NCI-H2196 treated with DMSO at 0.1 percent for 48 hours (cell line): ENCODE data around the gene HELZ.
"Not testable (repeated sequence)": the region's sequence is repeated elsewhere in the genome, so short reads cannot be mapped to it uniquely, and the experiment has no call there.

Experiments used
- DNase-seq: peaks from one replicate; lab custom pipeline; 2025; ENCODE audit not compliant: unreplicated experiment; lab: John Stamatoyannopoulos, UW

Gene HELZ

DNA sequence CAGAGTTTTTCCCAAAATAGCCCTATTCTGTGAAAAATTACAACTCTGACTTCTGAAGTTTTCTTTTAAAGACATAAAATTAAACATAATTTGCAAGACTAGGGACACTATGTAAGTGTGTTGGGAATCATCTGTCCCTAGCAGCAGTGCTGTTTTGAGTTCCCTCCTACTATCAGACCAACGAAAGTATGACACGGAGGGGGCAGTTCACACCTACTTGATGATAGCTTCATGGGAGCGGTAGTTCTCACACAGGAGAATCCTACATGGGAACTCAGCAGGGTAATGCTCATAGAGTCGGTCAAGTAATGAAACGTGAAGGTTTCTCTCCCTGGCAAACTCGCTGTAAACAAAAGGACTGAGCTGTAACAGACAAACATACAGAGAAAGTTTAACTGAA lies 96.6 kb downstream of the HELZ start:
- DNase-seq: no peak

DNA sequence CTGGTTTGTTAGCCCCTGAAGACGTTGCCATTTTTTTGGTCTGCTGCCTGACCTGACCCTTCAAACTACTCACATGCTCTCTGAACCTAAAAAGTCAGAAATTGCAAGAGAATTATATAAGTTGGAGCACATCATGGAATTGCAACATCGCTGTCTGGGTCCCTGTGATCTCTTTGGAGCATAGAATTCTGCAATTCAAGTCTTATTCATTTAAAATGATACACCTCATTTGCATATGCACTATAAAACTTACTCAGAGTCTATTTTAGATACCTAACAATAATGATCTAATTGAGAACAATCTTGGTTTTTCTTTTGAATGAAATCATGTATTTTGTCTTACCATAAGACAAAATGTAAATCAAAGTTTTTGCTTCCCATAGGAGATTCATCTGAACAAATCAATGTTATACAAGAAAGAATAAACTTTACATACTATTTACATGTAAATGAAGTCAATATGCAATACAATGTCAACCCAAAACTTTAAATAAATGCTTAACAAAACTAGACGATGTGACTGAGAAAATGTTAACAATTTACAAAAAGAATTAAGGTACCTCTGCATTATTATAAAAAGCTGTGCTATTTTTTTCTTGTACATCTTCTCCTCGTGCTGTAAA lies 99.7 kb downstream of the HELZ start:
- no peak for DNase-seq

DNA sequence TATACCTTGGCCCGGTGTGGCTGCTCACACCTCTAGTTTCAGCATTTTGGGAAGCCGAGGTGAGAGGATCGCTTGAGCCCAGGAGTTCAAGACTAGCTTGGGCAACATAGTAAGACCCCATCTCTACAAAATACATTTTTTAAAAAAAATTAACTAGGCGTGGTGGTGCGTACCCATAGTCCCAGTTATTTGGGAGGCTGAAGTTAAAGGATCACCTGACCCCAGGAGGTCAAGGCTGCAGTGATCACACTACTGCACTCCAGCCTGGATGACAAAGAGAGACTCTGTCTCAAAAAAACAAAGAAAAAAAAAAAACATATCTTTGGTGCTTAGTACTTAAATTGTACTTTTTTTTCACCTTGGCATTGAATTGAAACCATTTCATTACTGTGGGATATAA lies 101.7 kb downstream of the HELZ start:
- DNase-seq: no peak

DNA sequence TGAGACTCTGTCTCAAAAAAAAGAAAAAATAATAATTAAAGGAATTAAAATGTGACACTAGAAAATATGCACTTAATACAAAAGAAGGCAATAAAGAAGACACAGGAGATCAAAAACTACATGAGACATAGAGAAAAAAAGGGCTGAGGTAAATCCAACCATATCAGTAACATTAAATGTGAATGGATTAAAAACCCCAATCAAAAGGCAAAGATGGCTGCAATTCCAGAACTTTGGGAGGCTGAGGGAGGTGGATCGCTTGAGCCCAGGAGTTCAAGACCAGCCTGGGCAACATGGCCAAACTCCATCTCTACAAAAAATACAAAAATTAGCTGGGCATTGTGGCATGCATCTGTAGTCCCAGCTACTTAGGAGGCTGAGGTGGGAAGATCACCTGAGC lies 103.0 kb downstream of the HELZ start:
- not testable (repeated sequence) for DNase-seq

DNA sequence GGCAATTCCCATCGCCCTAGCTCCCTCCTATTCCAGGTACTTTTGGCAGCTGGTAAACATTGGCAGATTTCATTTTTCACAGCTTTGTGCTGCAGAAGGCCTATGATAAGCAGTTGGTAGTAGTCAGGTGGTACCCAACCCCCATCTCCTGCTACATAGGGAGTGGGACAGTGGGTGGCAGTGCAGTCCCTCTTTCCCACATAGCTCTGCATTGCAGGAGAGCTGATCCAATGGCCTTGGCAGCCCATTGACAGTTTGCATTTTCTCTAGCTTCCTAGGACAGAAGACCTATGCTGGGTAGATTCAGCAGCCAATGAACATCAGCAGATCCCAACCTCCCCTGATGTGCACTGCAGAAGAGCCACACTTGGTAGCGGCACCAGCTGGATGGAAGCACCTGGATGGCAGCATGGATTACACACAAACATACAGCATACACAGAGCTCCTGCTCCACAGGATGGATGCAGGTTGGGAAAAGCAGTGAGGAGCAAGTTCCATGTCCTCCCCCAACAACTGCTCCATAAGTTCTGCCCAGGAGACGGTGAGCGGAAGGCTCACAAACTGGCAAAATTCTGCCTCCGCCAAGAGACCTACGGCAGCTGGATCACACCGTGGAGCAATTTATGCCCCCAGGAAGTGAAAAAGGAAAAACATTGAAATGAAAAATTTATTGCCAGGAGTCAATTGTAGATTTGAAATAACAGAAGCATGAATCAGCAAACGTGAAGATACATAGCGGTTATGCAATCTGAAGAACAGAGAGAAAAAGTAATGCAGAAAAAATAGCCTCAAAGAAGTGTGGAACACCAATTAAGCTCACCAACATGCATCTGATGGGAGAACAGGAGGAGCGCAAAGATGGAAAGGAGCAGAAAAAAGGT lies 105.0 kb downstream of the HELZ start:
- no peak for DNase-seq

DNA sequence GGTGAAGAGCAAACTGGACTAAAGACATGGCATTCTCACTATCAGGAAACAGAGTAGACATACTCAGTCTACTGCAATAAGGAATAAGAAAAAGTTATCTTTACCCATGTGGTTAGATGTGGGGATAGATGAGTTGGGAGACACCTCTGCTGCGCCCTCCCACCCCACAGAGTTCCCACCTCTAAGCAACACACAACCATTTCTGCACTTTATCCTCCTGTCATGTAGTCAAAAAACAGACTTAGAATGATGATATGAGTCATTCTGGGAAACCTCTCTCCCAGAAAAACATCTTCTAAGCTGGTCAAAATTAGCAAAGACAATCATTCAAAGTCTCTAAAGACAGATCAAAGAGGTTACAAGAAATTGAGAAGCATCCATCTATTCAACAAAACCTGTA lies 105.7 kb downstream of the HELZ start:
- no peak for DNase-seq

DNA sequence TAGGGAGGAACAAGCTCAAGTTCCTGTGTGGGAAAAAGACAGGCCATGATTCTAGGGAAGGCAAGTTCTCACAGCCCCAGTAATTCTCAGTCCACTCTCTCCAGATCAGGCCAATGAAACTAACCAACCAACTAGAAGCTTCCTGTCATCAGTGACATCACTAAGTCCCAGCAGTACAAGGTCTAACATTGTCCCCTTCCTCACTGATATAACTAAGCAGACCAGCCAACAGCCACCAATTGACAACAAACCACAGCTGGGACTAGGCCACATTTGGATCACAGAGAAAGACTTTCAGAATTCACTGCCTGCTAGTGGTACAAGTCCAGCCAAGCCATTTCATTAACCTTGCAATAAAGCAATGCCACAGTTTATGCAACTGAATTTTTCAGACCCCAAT lies 106.6 kb downstream of the HELZ start:
- no peak for DNase-seq

DNA sequence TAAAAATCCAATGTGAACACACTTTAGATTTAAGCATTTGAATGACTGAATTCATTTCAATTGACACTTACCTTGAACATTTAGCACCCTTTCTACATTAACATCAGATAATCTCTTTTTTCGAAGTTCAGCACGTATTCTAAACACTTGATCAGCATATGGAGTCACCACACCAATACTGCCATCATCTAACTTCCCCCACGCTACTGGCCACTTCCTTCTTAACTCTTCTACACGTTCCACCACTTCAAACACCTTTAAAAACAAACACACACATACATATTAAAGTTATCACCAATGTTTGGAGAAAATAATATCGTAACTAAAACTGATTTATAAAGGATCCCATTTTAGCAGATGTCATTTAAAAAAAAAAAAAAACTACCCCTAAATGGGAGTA lies 107.1 kb downstream of the HELZ start:
- no peak for DNase-seq

DNA sequence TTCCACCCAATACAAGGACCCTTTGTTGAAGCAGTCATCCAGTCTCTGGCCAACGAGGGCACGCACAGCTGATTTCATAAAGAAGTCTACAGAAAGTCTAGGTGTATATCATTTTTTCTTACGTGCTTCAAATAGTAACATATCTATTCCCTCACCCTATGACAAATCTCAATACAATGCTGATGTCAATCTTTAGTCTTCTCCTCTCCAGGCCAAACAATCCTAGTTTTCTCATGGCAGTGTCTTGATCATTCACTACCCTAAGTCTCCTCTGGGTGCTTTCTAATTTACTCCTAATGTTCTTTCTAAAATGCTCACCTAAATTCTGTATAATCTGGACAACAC lies 108.0 kb downstream of the HELZ start:
- no peak for DNase-seq

DNA sequence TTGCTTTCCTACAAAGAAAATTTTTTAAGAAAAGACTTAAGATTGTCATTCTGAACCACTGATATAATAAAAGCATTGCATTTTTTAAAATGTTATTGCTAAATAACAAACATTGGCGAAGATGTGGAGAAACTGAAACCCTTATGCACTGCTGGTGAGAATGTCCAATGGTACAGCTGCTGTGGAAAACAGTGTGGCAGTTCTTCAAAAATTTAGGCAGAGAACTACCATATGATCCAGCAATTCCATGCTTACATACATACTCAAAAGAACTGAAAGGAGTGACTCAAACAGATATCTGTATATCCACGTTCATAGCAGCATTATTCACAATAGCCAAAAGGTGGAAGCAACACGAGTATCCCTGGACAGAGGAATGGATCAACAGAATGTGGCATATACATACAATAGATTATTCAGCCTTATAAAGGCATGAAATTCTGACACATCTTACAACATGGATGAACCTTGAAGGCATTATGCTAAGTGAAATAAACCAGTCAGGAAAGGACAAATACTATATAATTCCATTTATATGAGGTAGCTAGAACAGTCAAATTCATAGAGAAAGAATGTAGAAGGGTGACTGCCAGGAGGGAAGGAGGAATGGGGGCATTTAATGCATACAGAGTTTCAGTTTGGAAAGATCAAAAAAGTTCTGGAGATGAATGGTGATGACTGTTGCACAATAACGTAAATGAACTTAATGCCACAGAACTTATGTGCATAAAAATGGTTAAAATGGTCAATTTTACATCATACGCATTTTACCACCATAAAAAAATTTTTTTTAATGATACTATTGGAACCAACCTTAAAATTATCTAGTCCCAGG lies 108.6 kb downstream of the HELZ start:
- DNase-seq: no peak

DNA sequence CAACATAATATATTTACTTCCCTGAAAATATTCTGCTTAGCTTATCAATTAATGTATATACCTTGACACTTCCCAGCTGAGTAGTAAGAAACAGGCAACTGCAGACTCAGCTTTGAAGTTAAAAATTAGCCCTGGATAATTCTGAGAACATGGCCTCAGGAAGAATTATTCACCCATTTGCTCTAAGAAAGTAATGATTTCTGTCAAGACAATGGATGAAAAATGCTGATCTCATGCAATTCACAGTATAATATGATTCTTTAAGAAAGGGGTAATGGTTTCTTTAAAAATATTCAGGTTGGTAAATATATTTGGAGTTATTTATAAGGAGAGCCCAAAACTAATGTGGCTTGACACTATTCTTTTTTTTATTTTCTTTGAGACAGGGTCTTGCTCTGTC lies 111.8 kb downstream of the HELZ start:
- no peak for DNase-seq

DNA sequence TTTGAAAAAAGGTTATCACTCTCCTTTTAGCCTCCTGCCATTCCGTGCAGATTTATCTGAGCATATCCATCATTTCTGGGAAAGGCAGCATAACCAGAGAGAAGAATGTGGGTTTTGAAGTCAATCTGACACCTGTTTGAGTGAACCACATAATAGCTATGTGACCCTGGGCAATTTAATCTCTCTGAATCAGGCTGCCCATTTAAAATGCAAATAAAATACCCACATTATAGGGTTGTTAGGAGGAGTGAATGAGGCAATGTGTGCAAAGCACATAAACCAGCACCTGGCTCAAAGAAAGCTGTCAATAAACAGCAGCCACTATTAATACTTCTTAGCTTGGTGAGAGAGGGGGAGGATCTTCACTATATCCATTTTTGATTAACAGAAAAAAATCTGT lies 112.6 kb downstream of the HELZ start:
- no peak for DNase-seq

DNA sequence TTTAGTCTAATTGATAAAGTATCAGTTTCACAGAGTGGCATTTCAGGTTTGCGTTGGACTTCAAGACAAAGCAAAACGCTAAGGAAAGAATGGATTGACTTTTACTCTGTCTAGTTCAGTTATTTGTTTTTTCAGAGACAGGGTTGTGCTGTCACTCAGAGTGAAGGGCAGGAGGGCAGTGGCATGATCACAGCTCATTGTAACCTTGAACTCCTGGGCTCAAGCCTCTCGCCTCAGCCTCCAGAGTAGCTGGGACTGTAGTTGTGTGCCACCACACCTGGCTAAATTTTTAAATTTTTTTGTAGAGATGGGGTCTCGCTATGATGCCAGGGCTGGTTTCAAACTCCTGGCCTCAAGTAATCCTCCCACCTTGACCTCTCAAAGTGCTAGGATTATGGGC lies 114.2 kb downstream of the HELZ start:
- DNase-seq: no peak

DNA sequence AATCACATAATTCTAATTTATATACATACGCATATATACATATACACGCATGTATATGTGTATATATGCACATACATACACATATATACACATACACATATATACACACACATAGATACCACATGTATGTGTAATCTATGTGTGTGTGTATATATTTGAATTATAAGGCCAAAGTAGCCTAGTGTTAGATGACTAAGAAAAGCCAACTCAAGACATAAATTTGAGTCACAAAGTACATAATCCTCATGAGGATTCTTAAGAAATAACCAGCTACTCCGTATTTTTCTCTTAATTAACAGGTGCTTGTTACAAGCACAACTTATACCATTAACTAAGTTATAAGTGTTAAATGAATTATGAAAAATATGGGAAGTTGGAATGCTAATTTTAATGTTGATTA lies 115.7 kb downstream of the HELZ start:
- DNase-seq: no peak

DNA sequence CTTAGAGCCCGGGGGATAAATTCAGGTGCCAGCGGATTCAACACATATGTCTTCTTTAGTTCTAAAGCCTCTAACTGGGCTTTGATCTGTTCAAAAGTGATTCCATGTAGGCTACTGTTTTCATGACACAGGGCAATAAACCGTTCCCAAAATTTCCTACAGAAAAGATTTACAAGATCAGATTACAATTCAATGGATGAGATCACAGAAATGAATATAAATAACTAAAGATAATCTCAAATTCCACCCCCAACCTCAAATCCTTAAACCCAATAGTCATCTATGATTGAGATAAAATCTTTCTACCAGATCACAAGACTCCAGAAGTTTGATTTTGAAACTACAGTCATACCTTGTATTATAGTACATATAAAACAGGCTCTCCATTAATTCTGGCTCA lies 116.3 kb downstream of the HELZ start:
- DNase-seq: no peak

DNA sequence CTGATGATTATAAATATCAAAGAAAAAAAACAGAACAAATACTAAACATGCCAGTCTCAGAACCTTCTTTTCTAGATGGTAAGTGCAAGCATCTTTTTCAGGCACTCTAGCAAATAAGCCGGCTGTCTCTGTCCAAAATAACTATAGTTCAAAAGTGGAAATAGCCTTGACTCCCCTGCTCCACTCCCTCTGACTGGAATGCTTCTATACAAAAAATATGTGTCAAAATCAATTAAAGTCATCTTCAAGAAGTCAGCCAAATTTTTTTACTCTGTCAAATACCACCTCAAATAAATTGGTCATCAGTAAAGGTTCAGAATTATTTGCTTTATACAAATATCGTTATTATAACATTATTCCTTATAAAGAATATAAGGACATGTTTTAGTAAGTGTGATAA lies 117.1 kb downstream of the HELZ start:
- no peak for DNase-seq

DNA sequence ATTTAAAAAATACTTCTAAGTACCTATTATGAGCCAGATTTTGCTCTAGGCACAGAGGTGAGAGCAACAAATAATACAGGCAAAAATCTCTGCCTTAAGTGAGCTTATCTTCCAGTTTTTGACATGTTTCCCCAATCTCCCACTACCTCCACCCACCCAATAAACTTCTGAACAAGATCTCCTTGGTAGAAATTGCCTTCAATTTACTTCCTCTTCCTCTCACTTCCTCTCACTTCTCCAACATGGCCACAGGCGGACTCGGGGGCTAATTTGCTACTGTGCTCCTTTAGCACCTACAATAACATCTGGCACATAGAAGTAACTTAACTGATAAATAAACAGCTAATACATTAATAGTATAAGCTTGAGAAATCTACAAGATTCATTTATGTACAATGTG lies 118.0 kb downstream of the HELZ start:
- no peak for DNase-seq

DNA sequence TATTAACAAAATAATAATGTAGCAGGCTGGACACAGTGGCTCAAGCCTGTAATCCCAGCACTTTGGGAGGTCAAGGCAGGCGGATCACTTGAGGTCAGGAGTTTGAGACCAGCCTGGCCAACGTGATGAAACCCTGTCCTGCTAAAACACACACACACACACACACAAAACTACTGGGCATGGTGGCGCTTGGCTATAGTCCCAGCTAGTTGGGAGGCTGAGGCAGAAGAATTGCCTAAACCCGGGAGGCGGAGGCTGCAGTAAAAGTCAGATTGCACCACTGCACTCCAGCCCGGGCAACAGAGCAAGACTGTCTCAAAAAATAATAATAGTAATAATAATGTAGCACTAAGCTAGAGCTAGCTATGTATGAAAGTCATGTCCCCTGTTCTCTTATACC lies 118.5 kb downstream of the HELZ start:
- DNase-seq: not testable (repeated sequence)

DNA sequence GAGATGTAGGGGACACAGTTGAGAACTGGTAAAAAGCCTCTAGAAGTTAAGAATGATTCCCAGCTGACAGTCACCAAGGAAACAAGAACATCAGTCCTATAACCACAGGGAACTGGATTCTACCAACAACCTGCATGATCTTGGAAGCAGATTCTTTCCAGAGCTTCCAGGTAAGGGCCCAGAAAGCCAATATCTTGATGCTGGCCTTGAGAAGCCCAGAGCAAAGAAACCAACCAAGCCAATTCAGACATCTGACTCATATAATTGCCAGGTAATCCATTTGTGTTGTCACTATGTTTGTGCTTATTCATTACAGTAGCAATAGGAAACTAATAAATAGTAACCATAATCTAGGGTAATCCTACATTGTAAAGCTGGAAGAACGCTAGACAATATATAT lies 119.1 kb downstream of the HELZ start:
- no peak for DNase-seq

DNA sequence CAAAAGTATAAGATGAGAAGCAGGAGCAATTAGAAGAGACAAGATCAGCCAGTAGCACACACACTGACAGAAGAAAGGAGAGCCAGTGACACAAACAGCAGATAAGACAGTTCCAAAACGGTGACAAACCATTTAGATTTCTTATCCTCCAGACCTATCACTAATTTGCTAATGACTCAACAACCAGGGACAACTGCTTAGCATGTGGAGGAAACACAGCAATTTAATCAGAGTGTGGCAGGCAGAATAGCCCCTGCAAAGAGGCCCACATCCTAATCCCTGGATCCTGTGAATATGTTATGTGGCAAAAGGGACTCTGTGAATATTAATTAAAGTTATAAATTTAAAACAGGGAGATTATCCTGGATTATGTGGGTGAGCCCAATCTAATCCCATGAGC lies 119.6 kb downstream of the HELZ start:
- DNase-seq: no peak

DNA sequence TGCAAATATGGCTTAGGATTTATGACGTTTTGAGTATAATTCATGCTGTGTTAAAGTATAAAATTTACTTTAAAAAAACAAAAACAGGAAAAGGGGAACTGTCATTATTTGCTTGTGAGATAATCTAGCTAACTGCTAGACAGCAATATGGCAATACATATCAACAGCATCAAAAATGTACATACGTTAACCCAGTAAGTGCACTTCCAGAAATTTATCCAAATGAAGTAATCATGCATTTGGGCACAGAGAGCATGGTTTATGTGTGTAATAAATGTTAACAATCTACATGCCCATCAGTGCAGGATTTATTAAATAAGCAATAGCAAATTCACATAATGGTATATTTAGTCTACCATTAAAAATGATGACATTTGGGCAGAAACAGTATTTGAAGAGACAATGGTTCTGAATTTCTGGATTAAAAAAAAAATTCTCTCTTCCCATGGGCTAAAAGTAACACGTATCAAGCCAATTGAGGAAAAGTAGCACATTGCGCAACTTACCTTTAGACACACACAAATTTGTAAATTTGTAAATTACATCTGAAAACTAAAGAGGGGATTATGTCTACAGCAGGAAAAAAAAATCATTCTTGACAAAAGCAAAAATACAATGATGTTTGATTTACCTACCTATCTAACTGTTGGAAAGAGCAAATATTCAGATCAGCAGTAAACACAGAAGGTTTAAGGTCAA lies 120.4 kb downstream of the HELZ start:
- DNase-seq: no peak
